HepG2 (cell line): ENCODE measurements around the gene SATB2. TPM values are rescaled to one million over a fixed set of nuclear protein-coding genes. Genes with fewer than 3 reads are reported as not detected.

Experiments used
- BRD4 ChIP-seq: sonication (generic); formaldehyde crosslinking; IDR thresholded peaks from 2 replicates; pipeline ENCODE4 v1.4.0; 2020; ENCODE audit warnings: missing genetic modification reagents
- CAMTA2 ChIP-seq: sonication (generic); formaldehyde crosslinking; IDR thresholded peaks from 2 replicates; pipeline ENCODE4 v1.4.0; 2020; ENCODE audit warnings: mild to moderate bottlenecking, missing genetic modification reagents, borderline replicate concordance
- EEA1 ChIP-seq: sonication (generic); formaldehyde crosslinking; IDR thresholded peaks from 2 replicates; pipeline ENCODE4 v1.5.1; 2020; ENCODE audit warnings: mild to moderate bottlenecking, missing genetic modification reagents, borderline replicate concordance
- HDAC1 ChIP-seq: sonication (generic); formaldehyde crosslinking; IDR thresholded peaks from 2 replicates; pipeline ENCODE4 v1.5.1; 2020; ENCODE audit warnings: mild to moderate bottlenecking, missing genetic modification reagents
- HMG20A ChIP-seq: IDR thresholded peaks from 2 replicates; pipeline ENCODE4 v1.6.1; 2016; ENCODE audit warnings: borderline replicate concordance
- HNRNPH1 ChIP-seq: fragments of 200-400 bp; formaldehyde crosslinking; optimal IDR thresholded peaks from 2 replicates; pipeline ENCODE3; 2017; ENCODE audit warnings: mild to moderate bottlenecking, low read depth, low read length
- IRF2 ChIP-seq: IDR thresholded peaks from 2 replicates; pipeline ENCODE4 v1.6.1; 2018; ENCODE audit warnings: missing genetic modification reagents, missing compliant biosample characterization
- KMT2B ChIP-seq: IDR thresholded peaks from 2 replicates; pipeline ENCODE4 v1.6.1; 2016; ENCODE audit warnings: missing genetic modification reagents, missing compliant biosample characterization
- MED13 ChIP-seq: sonication (generic); formaldehyde crosslinking; IDR thresholded peaks from 2 replicates; pipeline ENCODE4 v1.5.0; 2020; ENCODE audit warnings: missing genetic modification reagents
- NCOA2 ChIP-seq: sonication (generic); formaldehyde crosslinking; IDR thresholded peaks from 2 replicates; pipeline ENCODE4 v1.8.0; 2022; ENCODE audit warnings: inconsistent platforms
- POGK ChIP-seq: sonication (generic); formaldehyde crosslinking; conservative IDR thresholded peaks from 2 replicates; pipeline ENCODE4 v1.8.0; 2022; ENCODE audit warnings: mild to moderate bottlenecking, moderate library complexity, missing genetic modification reagents
- POLR2A ChIP-seq, 2 experiments: IDR thresholded peaks; 2 replicates each; pipeline ENCODE4 v1.6.1; 2011; ENCODE audit warnings: low read depth in 2 of 2, low read length in 2 of 2, mild to moderate bottlenecking in 1 of 2, moderate library complexity in 1 of 2; ENCODE audit not compliant: insufficient read depth in 1 of 2
- RARA ChIP-seq: IDR thresholded peaks from 2 replicates; pipeline ENCODE4 v1.6.1; 2016; ENCODE audit warnings: missing genetic modification reagents, missing compliant biosample characterization
- SP2 ChIP-seq: sonication (generic); formaldehyde crosslinking; IDR thresholded peaks from 2 replicates; pipeline ENCODE4 v1.5.1; 2020; ENCODE audit warnings: mild to moderate bottlenecking, missing genetic modification reagents
- TBL1XR1 ChIP-seq: fragments of 150-350 bp; IDR thresholded peaks from 2 replicates; pipeline ENCODE4 v1.6.1; 2014; ENCODE audit warnings: borderline replicate concordance, low read length; ENCODE audit not compliant: partially characterized antibody
- ZFY ChIP-seq: sonication (generic); formaldehyde crosslinking; IDR thresholded peaks from 2 replicates; pipeline ENCODE4 v1.4.0; 2020; ENCODE audit warnings: missing genetic modification reagents
- ZMYM4 ChIP-seq: sonication (generic); formaldehyde crosslinking; IDR thresholded peaks from 2 replicates; pipeline ENCODE4 v1.8.1; 2023; ENCODE audit warnings: mild to moderate bottlenecking, missing genetic modification reagents
- ZNF17 ChIP-seq: sonication (generic); formaldehyde crosslinking; IDR thresholded peaks from 2 replicates; pipeline ENCODE4 v1.5.0; 2020; ENCODE audit warnings: mild to moderate bottlenecking, missing genetic modification reagents
- ZNF318 ChIP-seq: sonication (generic); formaldehyde crosslinking; IDR thresholded peaks from 2 replicates; pipeline ENCODE4 v1.4.0; 2020; ENCODE audit warnings: mild to moderate bottlenecking, missing genetic modification reagents
- ZNF543 ChIP-seq: sonication (generic); formaldehyde crosslinking; IDR thresholded peaks from 2 replicates; pipeline ENCODE4 v1.4.0; 2020; ENCODE audit warnings: mild to moderate bottlenecking, missing genetic modification reagents
- ZNF850 ChIP-seq: sonication (generic); formaldehyde crosslinking; conservative IDR thresholded peaks from 2 replicates; pipeline ENCODE4 v1.9.0; 2021; ENCODE audit warnings: mild to moderate bottlenecking, missing genetic modification reagents
- polyA plus RNA-seq, 8 experiments: library from polyadenylated mRNA; depleted of rRNA in 3 of 8; stranded (reverse) in 7 of 8; unstranded in 1 of 8; fragments of >200 nt; fragmentation: Illumina TruSeq in 4 of 8; extraction: Trizol in 4 of 8; gene quantifications; 2 replicates each; pipeline versions ENCODE4 v1.2.1 to v1.2.3, GENCODE V29; 2011 to 2016; ENCODE audit warnings: low read depth in 4 of 8, missing spikeins in 1 of 8, mixed read lengths in 1 of 8; ENCODE audit not compliant: insufficient read depth in 1 of 8
- total RNA-seq, 5 experiments: library from RNA; depleted of rRNA; stranded (reverse); fragments of >200 nt; fragmentation: Illumina TruSeq; extraction: Trizol; gene quantifications; 2 replicates each; pipeline ENCODE4 v1.2.3, GENCODE V29; 2016; ENCODE audit warnings: low read depth in 1 of 5

SATB2 gene
- total and polyA plus RNA-seq, 2 of the 13 experiments (the other 11 are each of a cell fraction or from before 2014, with no cell fraction given) = 2.5 to 5.5 TPM

- TF ChIP-seq HMG20A (no peak), CAMTA2 (peak; percentile 93), TBL1XR1 (peak; percentile 23), ZMYM4 (CRISPR knock-in tag) (peak; percentile 90), ZNF543 (CRISPR knock-in tag) (peak; percentile 91), SP2 (CRISPR knock-in tag) (peak; percentile 33; the same call in 1 of the 2 replicates), KMT2B (CRISPR knock-in tag) (peak; percentile 94), IRF2 (CRISPR knock-in tag) (peak; percentile 77; the same call in 1 of the 2 replicates), ZNF318 (CRISPR knock-in tag) (no peak; the same call in 1 of the 2 replicates), ZFY (CRISPR knock-in tag) (peak; percentile 74), MED13 (CRISPR knock-in tag) (no peak), ZNF850 (CRISPR knock-in tag) (no peak), POLR2A (IDR thresholded peaks at IDR 0.05; ENCODE audit: insufficient read depth in 1 of 2, low read depth in 2 of 2, low read length in 2 of 2) (peak; percentile 52 to 54; a peak in 2 of 4 replicates), HDAC1 (CRISPR knock-in tag) (peak; percentile 21; the same call in 1 of the 2 replicates), ZNF17 (peak; percentile 72; the same call in 1 of the 2 replicates), NCOA2 (CRISPR knock-in tag) (peak; percentile 47), HNRNPH1 (no peak), POGK (CRISPR knock-in tag) (peak; percentile 90), BRD4 (CRISPR knock-in tag) (peak; percentile 48; the same call in 1 of the 2 replicates), EEA1 (CRISPR knock-in tag) (peak; percentile 79; the same call in 1 of the 2 replicates), RARA (CRISPR knock-in tag) (peak; percentile 15; the same call in 1 of the 2 replicates)
These were observed 1.8 kb upstream of the SATB2 start (continued) for GRCh38 chr2:199459286-199460100.
